Jurkat, Clone E6-1 (cell line): ENCODE measurements around the gene DLGAP1.

Experiments
- DNase-seq: peaks from one replicate; pipeline ENCODE4 v3.0.0-alpha.2; 2011; ENCODE audit warnings: low read depth, low spot score
- H3K4me3 ChIP-seq: 2 replicates; pipeline ENCODE4 v1.5.1; 2011; ENCODE audit warnings: mild to moderate bottlenecking, low read length, control low read depth, moderate library complexity

DLGAP1 gene

DNA sequence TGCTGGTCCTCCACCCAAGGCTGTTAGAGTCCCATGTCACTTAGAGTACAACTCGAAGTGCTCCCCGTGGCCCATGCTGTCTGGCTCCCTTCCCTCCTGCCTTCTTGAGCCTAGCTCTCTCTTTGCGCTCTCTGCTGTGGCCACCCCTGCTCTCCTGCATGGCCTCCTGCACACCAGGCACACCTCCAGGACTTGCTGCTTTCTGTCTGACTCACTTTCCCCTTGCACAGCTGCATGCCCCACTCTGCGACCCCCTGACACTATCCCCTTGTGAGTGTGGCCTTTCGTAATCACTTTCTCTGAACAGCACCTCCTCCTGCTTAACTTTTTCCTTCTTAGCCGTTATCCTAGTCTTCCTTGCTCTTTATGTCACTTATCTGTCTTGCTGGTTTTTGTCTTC lies 661.6 kb downstream of the DLGAP1 start:
- no peak for DNase-seq
- no peak overlapping the region for H3K4me3 ChIP-seq

DNA sequence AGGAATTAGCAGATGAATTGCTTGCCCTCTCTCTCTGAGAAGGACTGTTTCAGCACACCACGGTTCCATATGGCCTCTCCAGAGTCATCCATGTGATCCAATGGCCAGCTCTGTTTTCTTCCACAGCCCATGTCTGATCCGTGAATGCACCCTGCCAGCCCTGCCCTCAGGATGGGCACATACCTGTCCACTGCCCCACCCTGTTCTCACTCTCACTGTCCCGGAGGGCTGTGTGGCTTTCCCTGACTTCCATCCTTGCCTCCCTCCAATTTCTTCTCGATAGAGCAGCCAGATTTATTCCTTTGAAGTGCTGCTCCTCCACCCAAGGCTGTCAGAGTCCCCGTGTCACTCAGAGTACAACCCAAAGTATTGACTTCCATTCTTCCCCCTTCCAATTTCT lies 662.0 kb downstream of the DLGAP1 start:
- no peak for DNase-seq
- H3K4me3 ChIP-seq, result no peak overlapping the region

DNA sequence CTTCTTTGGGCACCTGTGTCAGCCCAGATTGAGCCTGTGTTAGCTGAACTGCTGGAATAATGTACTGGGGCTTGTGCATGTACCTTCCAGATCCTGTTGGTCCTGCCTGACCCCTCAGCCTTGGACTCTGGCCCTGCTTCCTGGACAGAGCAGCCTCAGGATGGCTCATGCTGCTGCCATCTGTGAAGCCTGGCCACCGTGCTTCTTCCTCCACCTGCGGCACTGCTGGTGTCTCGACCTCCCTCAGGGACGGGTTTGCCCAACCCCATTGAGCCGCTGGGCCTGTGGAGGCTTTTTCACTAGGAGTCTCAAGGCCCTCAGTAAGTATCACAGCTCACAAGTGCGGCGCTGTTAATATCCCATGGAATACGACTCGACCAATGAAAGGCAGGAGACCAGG lies 662.4 kb downstream of the DLGAP1 start:
- no peak for DNase-seq
- H3K4me3 ChIP-seq, result no peak overlapping the region

DNA sequence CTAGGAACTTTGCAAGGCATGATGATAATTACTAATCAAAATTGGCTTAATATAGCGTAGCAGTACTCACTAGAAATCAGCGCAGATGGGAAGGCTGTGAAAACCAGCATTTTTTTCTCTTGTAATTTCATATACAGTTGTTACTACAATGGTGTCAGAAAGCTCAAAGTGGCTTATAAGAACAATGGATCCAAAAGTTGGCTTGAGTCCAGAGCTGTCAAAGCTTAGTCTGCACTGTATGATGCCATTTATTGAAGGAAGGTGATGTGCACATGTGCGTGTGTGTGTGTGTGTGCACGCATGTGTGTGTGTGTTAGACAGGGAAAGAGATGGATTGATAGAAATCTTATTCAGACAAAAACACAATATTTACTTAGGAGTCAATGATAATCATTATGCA lies 663.9 kb downstream of the DLGAP1 start:
- no peak for DNase-seq
- no peak overlapping the region for H3K4me3 ChIP-seq

DNA sequence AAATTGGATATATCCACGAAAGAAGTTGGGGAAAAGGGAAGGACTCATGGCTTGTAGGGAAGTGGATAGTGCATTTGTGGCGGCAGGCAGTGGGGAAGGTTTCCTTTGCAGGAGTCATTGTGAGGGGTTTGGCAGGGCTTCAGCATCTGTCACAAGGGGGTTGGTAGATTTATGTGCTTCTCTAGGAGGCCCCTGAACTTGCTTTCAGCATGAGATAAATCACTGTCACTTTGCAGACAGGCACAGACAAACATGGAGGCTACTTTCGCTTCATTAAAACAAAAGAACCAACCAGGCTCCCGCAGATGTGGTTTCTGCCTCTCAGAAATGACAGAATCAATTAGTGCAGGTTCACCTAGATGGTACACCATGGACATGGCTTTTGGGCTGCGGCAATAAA lies 664.4 kb downstream of the DLGAP1 start:
- DNase-seq, result no peak
- no peak overlapping the region for H3K4me3 ChIP-seq

DNA sequence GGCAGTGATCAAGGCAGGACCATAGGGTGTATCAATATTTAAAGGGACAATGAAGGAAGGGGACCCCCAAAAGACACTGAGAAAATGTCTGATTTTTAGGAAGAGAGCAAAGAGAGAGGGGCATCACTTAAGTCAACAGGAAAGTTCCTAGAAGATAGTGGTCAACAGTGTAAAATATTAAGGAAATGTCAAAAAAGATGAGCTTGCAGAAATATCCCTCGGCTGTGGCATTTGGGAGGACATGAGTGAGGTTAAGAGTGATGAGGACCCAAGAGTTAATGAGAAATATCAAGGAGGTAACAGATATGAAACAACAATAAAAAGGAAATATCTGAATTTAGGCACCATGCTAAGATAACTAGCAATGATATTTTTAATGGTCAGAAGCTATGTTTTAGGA lies 665.6 kb downstream of the DLGAP1 start:
- DNase-seq, result no peak

DNA sequence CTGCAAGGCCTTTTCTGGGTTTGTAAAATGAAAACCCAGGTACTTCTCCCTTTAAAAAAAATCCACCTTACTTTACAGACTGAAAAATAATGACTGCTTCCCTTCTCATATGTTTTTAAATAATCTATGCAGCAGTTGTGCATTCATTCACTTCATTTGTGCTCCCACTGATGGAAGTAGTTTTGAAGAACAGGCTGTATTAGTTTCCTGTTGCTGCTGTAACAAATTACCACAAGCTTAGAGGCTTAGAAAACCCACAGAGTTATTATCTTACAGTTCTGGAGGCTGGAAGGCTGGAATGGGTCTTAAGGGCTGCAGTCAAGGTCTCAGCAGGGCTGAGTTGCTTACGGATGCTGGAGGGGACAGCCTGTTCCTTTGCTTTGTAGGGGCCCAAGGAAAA lies 670.2 kb downstream of the DLGAP1 start:
- no peak for DNase-seq
- no peak overlapping the region for H3K4me3 ChIP-seq

More for the DNA sequence above, 665.6 kb downstream of the DLGAP1 start:
- no peak overlapping the region for H3K4me3 ChIP-seq

DNA sequence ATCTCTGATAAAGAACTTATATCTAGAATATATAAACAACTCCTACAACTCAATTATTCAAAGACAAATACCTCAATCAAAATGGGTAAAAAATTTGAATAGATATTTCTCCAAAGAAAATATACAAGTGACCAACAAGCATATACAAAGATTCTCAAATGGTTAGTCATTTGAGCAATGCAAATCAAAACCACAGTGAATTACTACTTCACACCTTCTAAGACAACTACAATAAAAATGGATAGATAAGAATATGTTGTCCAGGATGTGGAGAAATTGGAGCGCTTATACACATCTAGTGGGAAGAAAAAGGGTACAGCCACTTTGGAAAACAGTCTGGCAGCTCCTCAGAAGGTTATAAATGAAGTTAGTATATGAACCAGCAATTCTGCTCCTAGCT lies 672.2 kb downstream of the DLGAP1 start:
- no peak for DNase-seq
- no peak overlapping the region for H3K4me3 ChIP-seq

DNA sequence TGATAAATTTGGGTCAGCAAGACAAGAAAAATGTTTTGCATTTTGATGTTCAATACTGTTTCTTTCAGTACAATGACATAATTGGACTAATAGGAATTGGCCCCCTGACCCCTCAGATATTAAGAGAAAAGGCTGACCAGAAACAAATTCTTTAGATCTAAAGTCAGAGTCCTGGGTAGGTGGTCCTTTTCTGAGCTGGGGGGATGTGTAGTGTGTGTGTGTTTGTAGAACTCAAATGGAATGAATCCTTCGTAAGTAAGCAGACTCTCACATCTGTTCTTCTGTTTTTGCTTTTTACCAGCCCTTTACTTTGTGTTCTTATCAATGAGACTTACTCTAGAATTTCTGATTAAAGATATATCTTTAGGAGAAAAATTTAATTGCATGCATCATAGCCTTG lies 677.4 kb downstream of the DLGAP1 start:
- no peak for DNase-seq
- no peak overlapping the region for H3K4me3 ChIP-seq

DNA sequence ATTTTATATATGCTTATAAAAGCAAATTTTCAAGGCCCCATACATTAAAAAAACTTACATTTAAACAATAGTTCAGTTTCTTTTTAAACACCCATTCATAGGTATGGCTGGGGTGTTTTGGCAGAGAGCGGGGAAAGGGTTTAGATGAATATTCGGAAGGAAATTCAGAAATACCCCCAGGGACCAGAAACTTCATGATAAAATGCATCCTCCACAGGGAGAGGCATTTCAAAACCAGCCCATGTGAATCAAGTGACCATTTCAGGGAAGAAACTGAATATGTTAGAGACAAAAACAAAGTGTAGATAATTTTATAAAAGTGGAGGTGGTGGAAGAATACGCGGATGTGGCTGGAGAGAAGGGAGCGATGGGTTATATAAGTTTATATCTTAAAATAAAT lies 678.0 kb downstream of the DLGAP1 start:
- H3K4me3 ChIP-seq, result no peak overlapping the region
- no peak for DNase-seq

DNA sequence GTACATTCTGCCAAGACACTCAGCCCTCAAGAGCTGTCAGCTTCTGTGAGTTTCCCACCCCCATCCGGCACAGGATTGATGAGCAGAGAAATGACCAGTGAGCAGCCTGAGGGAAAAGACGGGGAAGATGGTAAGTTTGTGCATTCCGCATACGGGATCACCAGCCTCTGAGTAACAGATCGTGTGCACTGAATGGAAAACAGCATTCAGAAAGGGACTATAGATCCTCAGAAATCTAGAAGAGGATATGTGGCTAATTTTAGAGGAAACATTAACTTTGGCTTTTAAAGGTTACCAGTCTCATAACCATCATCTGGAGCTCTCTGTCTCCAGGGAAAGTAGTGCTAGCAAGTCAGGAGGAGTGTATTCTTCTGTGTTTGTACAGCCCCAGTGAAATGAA lies 679.1 kb downstream of the DLGAP1 start:
- no peak overlapping the region for H3K4me3 ChIP-seq
- no peak for DNase-seq

DNA sequence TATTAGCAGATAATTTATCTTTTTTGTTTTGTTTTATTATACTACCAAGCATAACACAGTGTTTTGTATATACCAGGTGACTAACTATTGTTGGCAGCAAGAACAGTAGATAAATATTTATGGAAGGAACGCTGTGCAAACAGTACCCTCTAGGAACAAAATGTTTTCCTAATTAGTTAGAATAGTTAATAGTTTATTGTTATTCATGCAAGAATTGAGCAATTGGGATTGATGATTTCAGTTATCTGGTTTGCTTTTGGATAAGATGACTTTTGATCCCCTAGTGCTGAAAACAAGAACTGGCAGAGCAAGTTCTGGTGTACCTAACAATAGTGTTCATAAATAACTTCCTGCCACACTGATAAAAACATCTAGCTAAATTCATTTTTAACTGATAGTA lies 681.8 kb downstream of the DLGAP1 start:
- no peak overlapping the region for H3K4me3 ChIP-seq
- peak; percentile 3 for DNase-seq

DNA sequence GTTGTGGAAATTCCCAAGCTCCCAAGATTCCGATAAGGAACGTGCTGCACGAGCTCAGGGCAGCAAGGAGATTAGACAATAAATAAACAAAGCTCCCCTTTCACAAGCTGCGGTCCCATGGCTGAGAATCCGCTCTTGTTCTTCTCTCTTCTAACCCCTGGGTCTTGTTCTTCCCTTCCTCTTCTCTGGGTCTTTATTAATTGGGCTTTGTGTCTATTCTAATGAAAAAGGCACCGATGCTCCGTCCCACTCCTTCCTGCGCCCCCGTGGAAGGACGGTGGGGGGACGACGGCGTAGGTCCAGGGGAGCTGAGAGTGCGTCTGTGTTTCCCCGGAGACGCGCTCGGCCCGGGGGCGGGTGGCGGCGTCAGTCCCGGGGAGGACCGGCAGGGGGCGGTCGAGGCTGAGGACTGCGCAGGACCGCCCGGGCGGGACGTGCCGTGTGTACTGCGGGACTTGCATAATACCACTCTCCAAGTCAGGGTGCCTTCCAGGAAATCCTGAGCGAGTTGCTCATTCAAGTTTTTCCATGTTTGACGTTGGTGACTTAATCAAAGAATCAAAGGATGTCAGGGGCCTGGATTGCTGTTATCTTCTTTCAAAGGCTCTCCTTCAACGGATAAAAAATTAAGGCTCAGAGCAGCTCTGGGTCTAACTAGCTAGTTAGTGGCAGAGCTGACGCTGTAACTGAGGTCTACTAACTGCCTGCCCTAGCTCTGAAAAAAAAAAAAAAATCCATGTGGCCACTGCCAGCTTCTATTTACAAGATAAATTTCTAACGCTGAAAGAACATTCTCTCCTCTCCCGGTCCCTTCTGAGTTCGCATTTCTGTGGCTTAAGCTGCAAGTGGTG lies 683.8 kb downstream of the DLGAP1 start:
- peak; percentile 69 for DNase-seq
- H3K4me3 ChIP-seq, result peak overlapping the region; percentile 42

DNA sequence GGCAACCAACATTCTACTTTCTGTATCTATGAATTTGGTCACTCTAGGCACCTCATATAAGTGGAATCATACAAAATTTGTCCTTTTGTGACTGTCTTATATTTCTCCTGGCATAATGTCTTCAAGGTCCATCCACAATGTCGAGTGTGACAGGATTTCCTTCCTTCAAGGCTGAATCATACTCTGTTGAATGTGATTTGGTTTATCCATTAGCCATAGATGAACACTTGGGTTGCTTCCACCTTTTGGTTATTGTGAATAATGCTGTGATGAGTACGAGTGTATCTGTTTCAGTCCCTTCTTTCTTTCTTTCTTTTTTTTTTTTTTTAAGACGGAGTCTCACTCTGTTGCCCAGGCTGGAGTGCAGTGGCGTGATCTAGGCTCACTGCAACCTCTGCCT lies 693.8 kb downstream of the DLGAP1 start:
- no peak for DNase-seq
- H3K4me3 ChIP-seq, result no peak overlapping the region

DNA sequence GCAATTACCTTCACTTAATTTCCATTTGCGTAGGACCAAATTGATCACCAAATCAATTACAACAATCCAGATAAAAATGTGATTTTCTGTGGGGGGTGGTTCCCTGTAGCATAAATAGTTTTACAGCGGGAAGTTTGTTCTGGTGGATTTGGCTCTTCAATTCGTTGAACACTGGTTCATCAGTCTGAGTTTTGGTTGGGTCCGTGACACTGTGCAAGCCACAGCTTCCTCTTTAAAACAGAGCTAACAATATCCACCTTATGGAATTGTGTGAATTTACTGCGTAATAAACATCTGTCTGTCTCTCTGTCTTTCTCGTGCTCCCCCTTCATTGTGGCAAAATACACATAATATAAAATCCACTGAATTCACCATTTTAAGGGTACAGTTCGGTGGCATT lies 694.4 kb downstream of the DLGAP1 start:
- DNase-seq, result no peak
- no peak overlapping the region for H3K4me3 ChIP-seq

DNA sequence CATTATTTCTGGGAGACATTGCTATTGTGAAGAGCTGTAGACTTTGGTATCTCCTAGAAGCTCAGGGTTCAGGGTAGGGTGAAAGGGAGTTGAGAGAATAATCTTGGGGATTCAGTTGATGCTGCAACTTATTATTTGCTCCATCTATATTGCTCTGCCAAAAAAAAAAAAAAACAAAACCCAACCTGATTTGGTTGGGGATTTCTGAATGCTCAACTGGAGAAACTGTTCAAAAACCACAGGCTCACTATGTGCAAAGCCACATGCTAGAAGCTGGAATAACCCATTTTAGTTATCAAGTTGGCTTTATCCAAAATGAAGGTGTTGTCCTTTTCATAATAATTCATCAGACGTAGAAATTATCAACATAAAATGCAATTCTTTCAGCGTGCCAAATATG lies 696.0 kb downstream of the DLGAP1 start:
- DNase-seq, result no peak
- no peak overlapping the region for H3K4me3 ChIP-seq

DNA sequence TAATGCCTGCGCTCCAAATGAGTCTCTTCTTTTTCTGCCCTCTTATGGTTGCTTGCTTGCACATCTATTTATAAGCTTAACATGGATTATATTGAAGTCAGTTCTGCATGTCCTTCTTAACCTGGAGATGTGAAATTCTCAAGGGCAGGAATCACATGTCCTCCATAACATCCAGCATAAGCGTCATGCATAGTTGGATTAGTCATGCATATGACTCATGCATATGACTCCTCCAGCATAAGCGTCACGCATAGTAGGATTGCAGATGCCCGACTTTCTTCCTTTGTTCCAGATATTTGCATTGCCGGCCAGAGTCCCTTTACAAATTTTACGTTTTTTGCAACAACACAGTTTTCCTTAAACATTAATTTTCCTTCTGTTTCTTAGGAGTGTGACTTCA lies 696.6 kb downstream of the DLGAP1 start:
- no peak overlapping the region for H3K4me3 ChIP-seq
- DNase-seq, result no peak

DNA sequence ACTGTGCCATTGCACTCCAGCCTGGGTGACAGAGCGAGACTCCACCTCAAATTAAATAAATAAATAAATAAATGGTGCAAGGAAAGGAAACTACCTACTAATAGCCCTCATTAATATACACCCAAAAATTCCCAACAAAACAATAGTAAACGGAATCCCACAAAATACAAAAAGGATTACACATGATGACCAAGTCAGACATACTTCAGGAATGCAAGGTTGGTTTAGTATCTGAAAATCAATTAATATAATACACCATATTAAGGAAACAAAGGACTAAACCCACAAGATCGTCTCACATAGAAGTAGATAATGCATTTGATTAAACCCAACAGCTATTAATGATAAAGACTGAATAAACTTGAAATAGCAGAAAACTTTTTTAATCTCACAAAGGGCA lies 697.7 kb downstream of the DLGAP1 start:
- no peak for DNase-seq
- H3K4me3 ChIP-seq, result no peak overlapping the region

DNA sequence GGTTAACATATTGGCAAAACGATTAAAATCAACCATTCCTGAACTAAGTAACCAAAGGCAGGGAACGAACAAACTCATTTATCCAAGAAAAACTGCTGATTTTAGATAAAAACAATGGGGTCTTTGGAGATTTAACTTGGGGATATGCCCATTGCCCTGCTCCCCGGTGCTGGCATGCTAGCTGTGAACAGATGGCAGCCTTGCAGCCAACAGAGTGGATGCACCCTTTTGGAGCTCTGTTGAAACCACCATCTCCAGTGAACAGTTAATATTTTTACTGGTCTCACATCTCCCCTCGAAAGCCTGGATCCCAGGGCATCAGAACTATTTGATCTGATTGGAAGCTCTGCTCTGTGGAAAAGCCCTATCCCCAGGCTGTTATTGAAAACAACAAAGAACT lies 702.0 kb downstream of the DLGAP1 start:
- DNase-seq, result no peak
- no peak overlapping the region for H3K4me3 ChIP-seq

DNA sequence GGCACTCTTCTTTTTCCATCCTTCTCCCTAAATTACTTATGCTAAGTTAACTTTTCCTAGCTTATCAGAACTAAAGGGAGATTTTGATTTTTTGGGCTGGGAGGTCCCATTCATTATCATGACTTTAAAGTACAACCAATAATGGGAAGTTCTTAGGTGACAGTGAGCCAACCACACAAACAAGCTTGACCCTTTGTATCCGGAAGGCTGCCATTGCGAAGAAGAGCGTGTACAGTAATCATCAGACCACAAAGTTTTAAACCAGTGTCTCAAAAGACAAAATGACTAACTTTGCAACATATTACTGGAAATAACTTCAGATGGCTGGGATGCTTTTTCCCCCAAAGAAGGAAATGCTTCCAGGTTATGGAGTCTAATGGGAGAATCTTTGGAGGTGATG lies 707.0 kb downstream of the DLGAP1 start:
- no peak overlapping the region for H3K4me3 ChIP-seq
- DNase-seq, result no peak

DNA sequence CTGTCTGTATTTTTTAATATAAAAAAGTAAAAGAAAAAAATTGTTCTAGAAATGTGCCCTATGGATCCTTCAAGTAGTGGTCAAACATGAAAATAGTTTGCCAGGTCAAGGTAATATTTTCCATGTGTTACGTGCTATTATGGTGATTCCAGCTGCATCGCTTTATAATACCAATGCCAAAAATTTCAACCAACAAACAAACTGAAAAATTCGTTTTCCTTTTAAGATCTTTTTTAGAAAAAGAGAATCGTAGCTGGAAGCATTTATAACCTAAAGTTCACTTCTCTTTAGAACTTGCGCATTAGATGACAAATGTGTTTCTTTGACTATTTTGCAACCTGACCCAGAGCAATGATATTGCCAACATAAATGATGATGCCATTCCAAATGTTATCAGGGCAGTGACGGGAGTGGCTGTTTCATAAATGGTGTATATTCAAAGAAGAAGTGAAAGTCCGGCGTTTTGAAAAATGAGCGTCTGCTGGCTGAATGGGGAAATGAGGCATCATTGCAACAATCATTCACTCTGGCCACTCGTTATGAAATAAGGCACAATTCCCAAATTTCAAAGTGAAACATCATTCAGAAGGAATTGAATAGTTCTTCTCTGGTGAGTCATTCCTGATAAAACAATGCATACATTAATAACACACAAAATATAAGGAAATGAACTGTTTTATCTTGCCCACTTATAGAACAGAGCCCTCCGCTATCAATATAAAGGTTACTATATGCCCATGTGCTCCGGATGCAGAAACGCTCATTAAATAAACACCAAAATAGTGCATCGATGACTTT lies 707.7 kb downstream of the DLGAP1 start:
- H3K4me3 ChIP-seq, result no peak overlapping the region
- DNase-seq, result no peak
